ENCODE results near the gene C10orf90. TPM values are rescaled to one million over a fixed set of nuclear protein-coding genes. Genes with fewer than 3 reads are reported as not detected.

Gene C10orf90
- total RNA-seq, 4 donors from 2014 or later = 2.1 to 6.5 (median 4.1) TPM

DNA sequence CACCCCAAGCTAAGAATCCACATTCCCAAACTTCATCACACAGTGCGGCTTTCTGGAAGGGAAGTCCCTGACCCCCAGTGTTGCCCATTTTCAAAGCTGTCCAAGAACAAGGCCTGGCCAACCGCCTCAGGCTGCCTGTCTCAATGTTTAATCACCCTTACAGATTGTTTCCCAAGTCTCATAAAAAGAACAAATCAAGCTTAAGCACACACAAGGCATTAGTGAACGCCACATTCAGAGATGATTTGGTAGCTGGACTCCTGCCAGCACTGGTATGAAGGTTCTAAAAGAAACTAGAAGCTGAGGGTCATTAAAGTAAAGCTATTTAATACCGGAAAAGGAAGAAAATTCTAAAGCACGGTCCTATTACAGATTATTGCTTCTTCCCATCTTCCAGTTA, 35.6 kb downstream of the C10orf90 start:
- 62% methylated on average over 5 of the region's 5 CpGs for WGBS
- no peaks in the 10 kb centered on the region for H3K36me3 ChIP-seq
- H3K27ac ChIP-seq = no peak overlapping the region
- H3K4me1 ChIP-seq = no peaks in the 10 kb centered on the region
- TF ChIP-seq CTCF (IDR thresholded peaks at IDR 0.05) (no peak), POLR2A (IDR thresholded peaks at IDR 0.05) (no peak), POLR2AphosphoS5 (IDR thresholded peaks at IDR 0.05) (no peak), EP300 (IDR thresholded peaks at IDR 0.05) (no peak)
- peaks cover 3% of the 10 kb centered on the region for H3K27me3 ChIP-seq
- no peaks in the 10 kb centered on the region for H3K9me3 ChIP-seq
- DNase-seq (ENCODE audit: low spot score in 2 of 2) = no peak
- no peak overlapping the region for H3K4me3 ChIP-seq

GRCh38 chr10:126634347-126634746, 36.1 kb downstream of the C10orf90 start:
- H3K36me3 ChIP-seq = no peaks in the 10 kb centered on the region
- H3K27me3 ChIP-seq = peaks cover 3% of the 10 kb centered on the region
- H3K4me3 ChIP-seq = no peak overlapping the region
- H3K27ac ChIP-seq = no peak overlapping the region
- TF ChIP-seq POLR2AphosphoS5 (IDR thresholded peaks at IDR 0.05) (no peak), POLR2A (IDR thresholded peaks at IDR 0.05) (no peak), EP300 (IDR thresholded peaks at IDR 0.05) (no peak), CTCF (IDR thresholded peaks at IDR 0.05) (no peak)
- H3K4me1 ChIP-seq = no peaks in the 10 kb centered on the region
- no peaks in the 10 kb centered on the region for H3K9me3 ChIP-seq
- DNase-seq (ENCODE audit: low spot score in 2 of 2) = no peak
- WGBS = 85% methylated on average over 2 of the region's 2 CpGs

- no peaks in the 10 kb centered on the region for H3K36me3 ChIP-seq
- WGBS = 83% methylated on average over 4 of the region's 4 CpGs
- H3K27me3 ChIP-seq = peaks cover 3% of the 10 kb centered on the region
- H3K9me3 ChIP-seq = no peaks in the 10 kb centered on the region
- no peak overlapping the region for H3K27ac ChIP-seq
- no peak for TF ChIP-seq CTCF (IDR thresholded peaks at IDR 0.05)
- TF ChIP-seq POLR2AphosphoS5 (IDR thresholded peaks at IDR 0.05) = no peak
- TF ChIP-seq POLR2A (IDR thresholded peaks at IDR 0.05) = no peak
- TF ChIP-seq EP300 (IDR thresholded peaks at IDR 0.05) = no peak
- H3K4me1 ChIP-seq = no peaks in the 10 kb centered on the region
- no peak overlapping the region for H3K4me3 ChIP-seq
- no peak for DNase-seq (ENCODE audit: low spot score in 2 of 2)
Measured at GRCh38 chr10:126632705-126633104, 37.8 kb downstream of the C10orf90 start.

DNA sequence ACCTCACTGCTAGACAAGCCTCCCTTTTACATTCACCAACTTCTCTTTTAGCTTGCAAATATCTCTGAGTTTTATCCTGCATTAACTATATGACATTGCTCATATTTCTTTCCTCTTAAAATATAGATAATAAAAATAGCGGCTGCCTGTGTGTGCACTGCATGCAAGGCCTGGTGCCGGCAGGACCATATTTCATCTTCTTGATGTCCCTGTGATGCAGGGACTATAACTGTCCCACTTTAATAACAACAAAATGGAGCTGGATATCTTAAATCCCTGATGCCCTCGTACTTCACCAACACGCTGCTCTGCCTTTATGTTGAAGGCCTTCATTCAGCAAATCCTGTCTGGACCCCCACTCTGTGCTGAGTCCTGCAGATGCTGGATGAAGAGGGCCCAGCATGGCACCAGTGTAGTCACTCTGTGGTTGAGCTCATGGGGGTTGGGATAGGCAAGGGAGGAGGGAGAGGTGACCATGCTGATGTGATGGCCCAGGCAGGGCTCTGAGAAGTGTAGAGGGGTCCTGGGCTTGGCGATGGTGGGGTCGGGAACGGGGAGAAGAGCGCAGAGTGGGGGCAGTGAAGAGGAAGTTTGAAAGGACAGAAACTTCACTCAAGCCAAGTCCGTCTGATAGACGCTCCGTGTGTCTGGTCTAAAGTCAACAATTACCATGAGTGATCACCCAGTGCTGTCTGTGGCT, 40.4 kb downstream of the C10orf90 start:
- no peak for TF ChIP-seq EP300 (IDR thresholded peaks at IDR 0.05)
- TF ChIP-seq POLR2AphosphoS5 (IDR thresholded peaks at IDR 0.05) = no peak
- TF ChIP-seq POLR2A (IDR thresholded peaks at IDR 0.05) = no peak
- no peak for TF ChIP-seq CTCF (IDR thresholded peaks at IDR 0.05)
- Histone ChIP-seq H3K4me1 (no peaks in the 10 kb centered on the region), H3K27me3 (peaks cover 3% of the 10 kb centered on the region), H3K9me3 (no peaks in the 10 kb centered on the region), H3K4me3 (no peak overlapping the region), H3K36me3 (no peaks in the 10 kb centered on the region), H3K27ac (no peak overlapping the region)
- no peak for DNase-seq (ENCODE audit: low spot score in 2 of 2)
- WGBS = 90% methylated on average over 11 of the region's 11 CpGs

DNA sequence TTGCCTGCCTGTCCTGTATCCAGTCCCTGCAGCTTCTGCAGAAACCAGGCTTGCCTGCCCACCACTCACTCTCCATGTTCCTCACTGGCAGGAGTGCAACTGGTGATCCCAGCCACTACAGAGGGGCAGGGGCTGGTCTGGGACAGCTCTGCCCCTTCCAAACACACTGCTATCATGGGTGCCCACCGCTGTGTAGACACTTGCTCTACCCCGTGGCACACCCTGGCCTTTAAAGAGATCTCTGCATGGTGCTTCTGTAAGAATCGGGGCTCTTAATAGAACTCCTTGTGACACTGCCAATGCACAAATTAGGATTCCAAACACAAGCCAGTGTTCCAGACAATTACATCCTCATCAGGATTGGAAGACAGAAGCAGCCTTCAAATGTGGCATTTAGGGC, 41.7 kb downstream of the C10orf90 start:
- no peaks in the 10 kb centered on the region for H3K36me3 ChIP-seq
- no peak for DNase-seq (ENCODE audit: low spot score in 2 of 2)
- H3K9me3 ChIP-seq = no peaks in the 10 kb centered on the region
- 67% methylated on average over 3 of the region's 3 CpGs for WGBS
- H3K27me3 ChIP-seq = peaks cover 3% of the 10 kb centered on the region
- TF ChIP-seq EP300 (IDR thresholded peaks at IDR 0.05) (no peak), CTCF (IDR thresholded peaks at IDR 0.05) (no peak), POLR2AphosphoS5 (IDR thresholded peaks at IDR 0.05) (no peak), POLR2A (IDR thresholded peaks at IDR 0.05) (no peak)
- no peaks in the 10 kb centered on the region for H3K4me1 ChIP-seq
- H3K27ac ChIP-seq = no peak overlapping the region
- no peak overlapping the region for H3K4me3 ChIP-seq

Measured in suprapubic skin (tissue), 4 donors.